Chondrocyte (in vitro differentiated cells): ENCODE measurements around the gene MYL6B. TPM values are rescaled to one million over a fixed set of nuclear protein-coding genes. Genes with fewer than 3 reads are reported as not detected.
A peak's percentile ranks its signal among the peaks of the same experiment; 100 is the strongest.
"Not testable (repeated sequence)": the region's sequence is repeated elsewhere in the genome, so short reads cannot be mapped to it uniquely, and the experiment has no call there.

Source experiments
- DNase-seq: peaks from one replicate; pipeline ENCODE4 v3.0.0; 2021; ENCODE audit warnings: mixed read lengths, low spot score
- H3K27ac Mint-ChIP-seq: one replicate; pipeline ENCODE4 v1.8.0; 2021; ENCODE audit warnings: mild to moderate bottlenecking, moderate library complexity, mixed read lengths; ENCODE audit not compliant: unreplicated experiment
- H3K27me3 Mint-ChIP-seq: 2 replicates; pipeline ENCODE4 v1.8.0; 2021; ENCODE audit warnings: low read depth, mixed read lengths
- H3K36me3 Mint-ChIP-seq: 2 replicates; pipeline ENCODE4 v1.8.0; 2021; ENCODE audit warnings: low read depth, mixed read lengths
- H3K4me1 Mint-ChIP-seq: 2 replicates; pipeline ENCODE4 v1.8.0; 2021; ENCODE audit warnings: low read depth, mild to moderate bottlenecking, mixed read lengths
- H3K4me3 Mint-ChIP-seq: one replicate; pipeline ENCODE4 v1.8.0; 2021; ENCODE audit warnings: mild to moderate bottlenecking, moderate library complexity, mixed read lengths; ENCODE audit not compliant: unreplicated experiment
- H3K9me3 Mint-ChIP-seq: 2 replicates; pipeline ENCODE4 v1.8.0; 2021; ENCODE audit warnings: low read depth, mixed read lengths
- CTCF ChIP-seq: fragments of 200-600 bp; sonication (generic); IDR thresholded peaks from 2 replicates; pipeline ENCODE4 v1.5.0; 2021; ENCODE audit warnings: antibody characterized with exemption, mild to moderate bottlenecking, moderate library complexity
- total RNA-seq: library from RNA; stranded (reverse); gene quantifications from 3 replicates; pipeline ENCODE4 v1.2.1, GENCODE V29; 2021

Gene MYL6B
- total RNA-seq, 1 donor from 2014 or later, result 70.5 TPM

DNA sequence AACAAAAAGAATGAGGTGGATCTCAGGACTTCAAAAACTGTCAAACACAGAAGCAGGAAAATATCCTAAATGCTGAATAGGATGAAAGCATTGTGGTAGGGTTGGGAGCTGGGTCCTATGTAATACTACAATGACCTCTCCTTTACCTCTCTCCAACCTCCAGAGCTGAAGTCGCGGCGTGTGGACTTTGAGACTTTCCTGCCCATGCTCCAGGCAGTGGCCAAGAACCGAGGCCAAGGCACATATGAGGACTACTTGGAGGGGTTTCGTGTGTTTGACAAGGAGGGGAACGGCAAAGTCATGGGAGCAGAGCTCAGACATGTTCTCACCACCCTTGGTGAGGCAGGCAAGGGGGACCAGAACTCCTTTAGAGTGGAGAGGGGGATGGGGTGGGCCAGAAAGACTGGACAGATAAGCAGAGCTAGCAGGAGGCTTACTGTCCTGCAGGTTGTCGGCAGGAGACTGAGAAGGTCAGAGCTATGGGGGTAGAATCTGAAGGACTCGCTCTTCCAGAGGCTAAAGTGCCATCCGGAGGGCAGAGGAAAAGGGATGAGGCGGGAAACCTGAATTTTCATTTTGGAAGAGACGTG is 3.0 kb downstream of the MYL6B start:
- no peak for TF ChIP-seq CTCF
- peaks cover 52% of the 10 kb centered on the region for H3K4me1 Mint-ChIP-seq
- H3K36me3 Mint-ChIP-seq, result peaks cover 16% of the 10 kb centered on the region
- no peak for DNase-seq
- no peak overlapping the region for H3K27ac Mint-ChIP-seq
- no peaks in the 10 kb centered on the region for H3K9me3 Mint-ChIP-seq
- H3K27me3 Mint-ChIP-seq, result no peaks in the 10 kb centered on the region
- H3K4me3 Mint-ChIP-seq, result peak overlapping the region; percentile 10

DNA sequence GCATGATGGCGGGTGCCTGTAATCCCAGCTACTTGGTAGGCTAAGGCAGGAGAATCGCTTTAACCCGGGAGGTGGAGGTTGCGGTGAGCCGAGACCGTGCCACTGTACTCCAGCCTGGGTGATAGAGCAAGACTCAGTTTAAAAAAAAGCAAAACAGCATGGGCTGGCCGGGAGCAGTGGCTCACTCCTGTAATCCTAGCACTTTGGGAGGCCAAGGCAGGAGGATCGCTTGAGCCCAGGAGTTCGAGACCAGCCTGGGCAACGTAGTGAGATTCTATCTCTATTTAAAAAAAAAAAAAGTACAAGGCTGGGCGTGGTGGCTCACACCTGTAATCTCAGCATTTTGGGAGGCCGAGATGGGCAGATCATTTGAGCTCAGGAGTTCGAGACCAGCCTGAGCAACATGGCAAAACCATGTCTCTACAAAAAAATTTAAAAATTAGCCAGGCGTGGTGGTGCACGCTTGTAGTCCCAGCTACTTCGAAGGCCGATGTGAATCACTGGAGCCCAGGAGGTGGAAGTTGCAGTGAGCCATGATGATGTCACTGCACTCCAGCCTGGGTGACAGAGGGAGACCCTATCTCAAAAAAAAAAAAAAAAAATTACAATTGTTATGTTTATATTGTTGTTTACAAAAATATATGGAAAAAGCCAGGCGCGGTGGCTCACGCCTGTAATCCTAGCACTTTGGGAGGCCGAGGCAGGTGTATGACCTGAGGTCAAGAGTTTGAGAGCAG is 4.2 kb downstream of the MYL6B start:
- not testable (repeated sequence) for DNase-seq, H3K9me3 Mint-ChIP-seq, H3K27me3 Mint-ChIP-seq
- Mint-ChIP-seq H3K4me1 (peaks cover 54% of the 10 kb centered on the region), H3K36me3 (peaks cover 27% of the 10 kb centered on the region), H3K27ac (peak overlapping the region; percentile 99), H3K4me3 (peak overlapping the region; percentile 94)

GRCh38 chr12:56157201-56158028 is 5.0 kb downstream of the MYL6B start:
- Mint-ChIP-seq H3K4me3 (peak overlapping the region; percentile 94), H3K4me1 (peaks cover 51% of the 10 kb centered on the region), H3K27me3 (no peaks in the 10 kb centered on the region), H3K36me3 (peaks cover 32% of the 10 kb centered on the region), H3K27ac (peak overlapping the region; percentile 99), H3K9me3 (no peaks in the 10 kb centered on the region)
- TF ChIP-seq CTCF, result peak; percentile 82
- peak; percentile 66 for DNase-seq

- no peaks in the 10 kb centered on the region for H3K27me3 Mint-ChIP-seq
- no peaks in the 10 kb centered on the region for H3K9me3 Mint-ChIP-seq
- H3K4me3 Mint-ChIP-seq, result peak within 1 kb of the TSS; percentile 94
- peaks cover 35% of the 10 kb centered on the region for H3K36me3 Mint-ChIP-seq
- TF ChIP-seq CTCF, result no peak
- peak; percentile 96 for DNase-seq
- peak within 1 kb of the TSS; percentile 99 for H3K27ac Mint-ChIP-seq
- peaks cover 45% of the 10 kb centered on the region for H3K4me1 Mint-ChIP-seq
Observed at GRCh38 chr12:56158029-56158925, 5.9 kb downstream of the MYL6B start, which contains the start of gene MYL6. Gene MYL6 (plus strand): TSS chr12:56158359. CDS start chr12:56158402, 43 bp downstream.

DNA sequence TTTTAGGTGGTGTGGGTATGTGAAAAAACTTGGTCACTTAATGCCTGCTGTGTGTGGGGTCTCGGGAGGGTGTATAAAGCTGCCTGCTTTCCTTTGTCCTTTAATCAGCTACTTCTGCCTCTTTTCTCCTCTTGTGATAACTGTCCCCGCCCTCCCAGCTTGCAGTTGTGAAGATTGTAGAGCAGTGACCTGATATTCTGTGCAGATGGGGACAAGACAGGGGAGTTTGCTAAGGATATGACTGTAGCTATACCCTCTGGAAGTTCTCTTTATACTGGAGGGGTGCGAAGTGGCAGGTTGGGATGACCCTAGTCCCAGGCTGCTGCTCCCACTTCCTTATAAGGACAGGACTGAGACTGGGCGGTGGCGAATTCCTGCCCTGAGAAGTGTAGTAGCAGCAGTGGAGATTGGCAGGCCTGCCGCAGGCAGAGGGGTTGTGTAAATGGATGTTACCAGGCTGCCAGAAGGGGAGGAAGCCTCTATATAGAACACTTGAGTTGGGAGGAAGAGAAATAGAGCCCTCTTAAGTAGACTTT is 6.6 kb downstream of the MYL6B start:
- DNase-seq, result peak; percentile 92
- no peaks in the 10 kb centered on the region for H3K27me3 Mint-ChIP-seq
- peaks cover 39% of the 10 kb centered on the region for H3K36me3 Mint-ChIP-seq
- peak overlapping the region; percentile 94 for H3K4me3 Mint-ChIP-seq
- H3K27ac Mint-ChIP-seq, result peak overlapping the region; percentile 99
- H3K9me3 Mint-ChIP-seq, result no peaks in the 10 kb centered on the region
- TF ChIP-seq CTCF, result no peak
- peaks cover 40% of the 10 kb centered on the region for H3K4me1 Mint-ChIP-seq
